ENCODE data around the gene MPZL2. TPM values are rescaled to one million over a fixed set of nuclear protein-coding genes. Genes with fewer than 3 reads are reported as not detected.

MPZL2 gene
- total RNA-seq, 1 donor from 2014 or later: not detected

DNA sequence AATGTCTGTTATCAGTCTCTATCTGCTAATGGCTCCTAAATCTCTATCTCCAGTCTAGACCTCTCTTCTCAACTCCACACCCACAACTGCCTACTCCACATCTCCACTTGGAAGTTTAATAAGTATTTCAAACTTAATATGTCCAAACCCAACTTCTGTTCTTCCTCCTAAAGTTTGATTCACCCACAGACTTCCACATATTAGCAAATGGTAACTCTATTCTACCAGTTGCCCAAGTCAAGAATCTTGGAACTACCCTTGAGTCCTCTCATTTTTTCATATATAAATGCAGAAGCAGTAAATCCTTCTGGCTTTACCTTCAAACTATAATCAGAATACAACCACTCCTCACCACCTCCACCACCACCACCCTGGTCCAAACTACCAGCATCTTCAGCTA is 32.6 kb downstream of the MPZL2 start:
- no peak for TF ChIP-seq CTCF (conservative IDR thresholded peaks at IDR 0.05)
- no peaks in the 10 kb centered on the region for H3K36me3 Mint-ChIP-seq (ENCODE audit: low read depth)
- no peaks in the 10 kb centered on the region for H3K4me1 Mint-ChIP-seq
- no peaks in the 10 kb centered on the region for H3K9me3 Mint-ChIP-seq
- no peak overlapping the region for H3K27ac Mint-ChIP-seq (ENCODE audit: unreplicated experiment)
- DNase-seq (ENCODE audit: low read depth, low spot score): no peak
- H3K4me3 Mint-ChIP-seq: no peak overlapping the region
- peaks cover 49% of the 10 kb centered on the region for H3K27me3 Mint-ChIP-seq (ENCODE audit: low read depth)

DNA sequence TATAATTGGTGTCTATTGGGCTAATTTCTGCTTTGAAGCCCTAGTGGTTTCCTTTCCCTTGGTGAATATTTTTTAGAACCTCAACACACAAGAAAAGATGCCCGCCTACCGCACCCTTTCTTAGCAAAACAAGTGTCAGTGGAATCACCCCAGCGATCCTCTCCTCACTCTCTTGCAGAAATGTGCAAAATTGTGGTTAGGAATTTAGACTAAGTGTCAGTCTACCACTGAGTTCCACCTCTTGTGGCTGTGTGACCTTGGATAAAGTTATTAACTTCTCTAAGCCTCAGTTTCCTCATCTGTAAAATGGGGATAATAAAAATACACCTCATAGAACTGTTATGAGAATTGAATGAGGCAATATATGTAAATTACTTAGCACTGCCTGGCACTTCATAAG is 34.0 kb downstream of the MPZL2 start:
- no peaks in the 10 kb centered on the region for H3K36me3 Mint-ChIP-seq (ENCODE audit: low read depth)

DNA sequence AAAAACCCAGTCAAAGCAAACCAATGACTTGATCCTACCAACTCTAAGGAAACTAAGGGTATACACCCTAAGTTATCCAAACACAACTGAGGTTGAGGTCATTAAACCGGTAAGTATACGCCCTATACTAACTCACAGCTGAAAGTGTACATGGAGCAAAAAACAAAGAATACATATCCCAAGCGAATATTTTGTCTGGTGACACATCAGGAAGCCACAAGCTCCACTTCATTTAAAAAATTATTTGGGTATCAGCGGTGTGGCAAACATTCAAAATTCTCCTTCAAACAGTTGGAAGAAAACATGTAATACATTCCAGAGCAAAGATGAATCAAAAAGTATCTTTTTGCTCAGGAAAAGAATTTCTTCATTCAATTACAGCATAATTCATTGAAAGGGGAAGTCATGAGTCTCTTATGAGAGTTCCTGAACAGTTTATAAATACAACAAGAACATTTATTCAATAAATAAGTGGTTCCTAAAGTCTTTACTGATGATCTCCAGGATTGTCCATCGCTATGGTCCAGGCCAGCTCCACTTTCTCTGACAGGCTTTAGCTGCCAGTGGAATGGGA is 34.7 kb downstream of the MPZL2 start:
- no peak for TF ChIP-seq CTCF (conservative IDR thresholded peaks at IDR 0.05)
- Mint-ChIP-seq H3K36me3 (ENCODE audit: low read depth) (no peaks in the 10 kb centered on the region), H3K4me3 (no peak overlapping the region), H3K9me3 (no peaks in the 10 kb centered on the region), H3K27ac (ENCODE audit: unreplicated experiment) (no peak overlapping the region), H3K27me3 (ENCODE audit: low read depth) (peaks cover 50% of the 10 kb centered on the region), H3K4me1 (no peaks in the 10 kb centered on the region)
- DNase-seq (ENCODE audit: low read depth, low spot score): no peak

More for the DNA sequence above, 34.0 kb downstream of the MPZL2 start:
- H3K4me3 Mint-ChIP-seq: no peak overlapping the region
- DNase-seq (ENCODE audit: low read depth, low spot score): no peak
- peaks cover 51% of the 10 kb centered on the region for H3K27me3 Mint-ChIP-seq (ENCODE audit: low read depth)
- H3K9me3 Mint-ChIP-seq: no peaks in the 10 kb centered on the region
- H3K27ac Mint-ChIP-seq (ENCODE audit: unreplicated experiment): no peak overlapping the region
- TF ChIP-seq CTCF (conservative IDR thresholded peaks at IDR 0.05): no peak
- H3K4me1 Mint-ChIP-seq: no peaks in the 10 kb centered on the region

DNA sequence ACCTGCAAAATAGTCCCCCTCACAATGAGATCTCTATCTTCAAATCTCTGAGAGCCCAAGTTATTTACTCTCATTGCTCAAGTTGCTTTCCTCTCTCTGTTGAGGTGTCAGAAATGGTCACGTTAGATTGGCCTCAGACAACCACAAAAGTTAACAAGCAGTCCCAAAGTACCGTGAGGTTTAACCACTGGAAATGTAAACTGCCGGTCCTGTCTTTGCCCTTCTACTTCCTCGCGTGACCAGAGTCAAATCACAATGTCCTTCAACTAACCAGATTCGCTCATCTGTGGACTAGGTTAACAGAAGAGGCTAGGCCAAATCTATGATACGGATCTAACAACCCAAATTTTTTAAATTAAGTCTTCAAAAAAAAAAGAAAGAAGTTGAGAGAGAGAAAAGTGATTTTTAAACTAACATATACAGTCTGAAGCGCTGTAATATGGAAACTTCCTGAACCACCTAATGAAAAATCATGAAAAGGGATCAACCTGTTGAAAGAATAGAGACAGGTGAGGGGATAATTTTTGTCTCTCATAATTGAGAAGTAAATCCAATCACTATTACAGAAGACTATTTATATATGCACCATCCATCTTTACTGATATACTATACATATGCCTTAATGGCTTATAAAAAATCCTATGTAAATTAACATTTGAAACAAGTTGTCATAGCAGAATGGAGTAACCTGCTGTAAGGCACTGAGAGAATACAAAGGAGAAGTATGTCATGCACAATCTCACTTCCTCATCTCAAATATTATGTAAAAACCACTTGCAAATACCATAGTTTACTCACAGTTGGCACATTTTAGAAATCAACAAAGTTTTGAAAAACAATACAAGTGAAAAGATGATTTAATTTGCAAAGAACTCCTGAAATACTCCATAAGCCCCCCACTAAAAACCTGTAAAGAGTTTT is 36.0 kb downstream of the MPZL2 start:
- Mint-ChIP-seq H3K4me3 (no peak overlapping the region), H3K27ac (ENCODE audit: unreplicated experiment) (no peak overlapping the region), H3K4me1 (no peaks in the 10 kb centered on the region), H3K27me3 (ENCODE audit: low read depth) (peaks cover 49% of the 10 kb centered on the region), H3K9me3 (no peaks in the 10 kb centered on the region), H3K36me3 (ENCODE audit: low read depth) (no peaks in the 10 kb centered on the region)
- no peak for DNase-seq (ENCODE audit: low read depth, low spot score)
- no peak for TF ChIP-seq CTCF (conservative IDR thresholded peaks at IDR 0.05)

GRCh38 chr11:118226781-118227180 is 37.3 kb downstream of the MPZL2 start:
- no peaks in the 10 kb centered on the region for H3K4me1 Mint-ChIP-seq
- no peaks in the 10 kb centered on the region for H3K9me3 Mint-ChIP-seq
- H3K27ac Mint-ChIP-seq (ENCODE audit: unreplicated experiment): no peak overlapping the region
- H3K4me3 Mint-ChIP-seq: no peak overlapping the region
- DNase-seq (ENCODE audit: low read depth, low spot score): no peak
- H3K36me3 Mint-ChIP-seq (ENCODE audit: low read depth): no peaks in the 10 kb centered on the region
- peaks cover 55% of the 10 kb centered on the region for H3K27me3 Mint-ChIP-seq (ENCODE audit: low read depth)
- no peak for TF ChIP-seq CTCF (conservative IDR thresholded peaks at IDR 0.05)

Data from neural crest cell (in vitro differentiated cells).